OCI-LY3 (cell line): ENCODE results near the gene HPGD.

Source experiments
- EZH2phosphoT487 ChIP-seq: fragments of 200-600 bp; shearing (Covaris generic); IDR thresholded peaks from 2 replicates; pipeline ENCODE4 v1.6.1; 2018; ENCODE audit warnings: antibody characterized with exemption, mixed run types, low read depth
- TF ChIP-seq, protein P1 (sequence below): fragments of 200-600, 300-600 bp; sonication (generic); IDR thresholded peaks from 2 replicates; pipeline ENCODE4 v1.5.1; 2014; ENCODE audit warnings: antibody characterized with exemption, low read length, low read depth

DNA sequence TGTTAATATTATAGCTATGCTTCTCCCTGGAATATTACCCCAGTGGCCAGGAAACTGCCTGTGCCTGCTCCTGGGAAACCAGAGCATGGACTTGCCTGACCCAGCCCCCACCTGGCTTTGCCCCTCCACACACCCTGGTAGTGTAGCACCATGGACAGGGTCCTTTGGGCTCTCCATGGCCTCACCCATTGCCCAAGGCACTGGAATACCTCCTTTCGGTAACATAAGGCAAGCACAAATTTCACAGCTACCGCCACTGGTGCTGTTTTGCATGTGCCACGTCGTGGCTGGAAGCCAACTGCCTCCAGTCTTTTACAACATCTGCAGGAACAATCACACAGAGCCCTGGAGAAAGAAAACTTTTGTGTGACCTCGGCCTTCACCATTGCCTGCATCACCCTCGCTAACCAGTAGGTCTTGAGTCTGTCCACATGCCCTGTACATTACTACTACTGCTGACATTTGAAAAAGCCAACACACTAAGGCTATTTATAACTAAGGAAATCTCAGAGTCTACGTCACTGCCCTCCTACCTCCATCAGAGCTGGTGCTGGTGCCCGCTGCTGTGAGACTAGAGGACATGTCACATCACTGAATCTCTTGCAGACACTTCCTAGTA lies 47.7 kb downstream of the HPGD start:
- TF ChIP-seq, protein P1, sequence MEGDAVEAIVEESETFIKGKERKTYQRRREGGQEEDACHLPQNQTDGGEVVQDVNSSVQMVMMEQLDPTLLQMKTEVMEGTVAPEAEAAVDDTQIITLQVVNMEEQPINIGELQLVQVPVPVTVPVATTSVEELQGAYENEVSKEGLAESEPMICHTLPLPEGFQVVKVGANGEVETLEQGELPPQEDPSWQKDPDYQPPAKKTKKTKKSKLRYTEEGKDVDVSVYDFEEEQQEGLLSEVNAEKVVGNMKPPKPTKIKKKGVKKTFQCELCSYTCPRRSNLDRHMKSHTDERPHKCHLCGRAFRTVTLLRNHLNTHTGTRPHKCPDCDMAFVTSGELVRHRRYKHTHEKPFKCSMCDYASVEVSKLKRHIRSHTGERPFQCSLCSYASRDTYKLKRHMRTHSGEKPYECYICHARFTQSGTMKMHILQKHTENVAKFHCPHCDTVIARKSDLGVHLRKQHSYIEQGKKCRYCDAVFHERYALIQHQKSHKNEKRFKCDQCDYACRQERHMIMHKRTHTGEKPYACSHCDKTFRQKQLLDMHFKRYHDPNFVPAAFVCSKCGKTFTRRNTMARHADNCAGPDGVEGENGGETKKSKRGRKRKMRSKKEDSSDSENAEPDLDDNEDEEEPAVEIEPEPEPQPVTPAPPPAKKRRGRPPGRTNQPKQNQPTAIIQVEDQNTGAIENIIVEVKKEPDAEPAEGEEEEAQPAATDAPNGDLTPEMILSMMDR, result no peak
- TF ChIP-seq EZH2phosphoT487, result no peak
